ENCODE measurements around the gene TEX2. TPM values are rescaled to one million over a fixed set of nuclear protein-coding genes. Genes with fewer than 3 reads are reported as not detected.

TEX2 gene
- total RNA-seq, 4 donors from 2014 or later, result 12.3 to 137 (median 30.3) TPM

- TF ChIP-seq CTCF (IDR thresholded peaks at IDR 0.05) (peak in 2 of 5 experiments; percentile 17 to 24), POLR2A (IDR thresholded peaks at IDR 0.05) (no peak)
- intact Hi-C loops (cut with DNase I; ENCODE audit: low total_unique reads), result no loop called here
- in situ Hi-C loops (cut with MboI; ENCODE audit: low pct_ligation_motif_present in 1 of 4, low pct_unique_long_range_greater_than_20kb in 1 of 4, low sequenced_read_pairs in 3 of 4), result no loop called here
Observed at GRCh38 chr17:64236827-64237403, 26.1 kb downstream of the TEX2 start.

DNA sequence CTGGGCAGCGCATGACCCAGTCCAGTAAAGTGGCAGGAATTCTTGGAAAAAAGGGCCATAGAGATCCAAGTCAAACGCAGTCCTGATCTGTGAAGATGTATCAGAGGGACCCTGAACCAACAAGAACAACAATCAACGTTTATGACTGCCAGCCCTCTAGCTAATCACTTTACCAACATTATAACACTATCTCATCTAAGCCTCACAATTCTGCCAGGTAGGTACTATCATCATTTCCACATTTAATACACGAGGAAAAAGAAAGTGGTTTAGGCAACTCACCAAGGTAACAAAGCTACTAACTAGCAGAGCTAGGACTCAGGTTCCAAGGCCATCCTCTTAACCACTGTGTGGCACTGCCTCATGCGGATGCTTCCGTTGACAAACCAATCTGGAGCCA, 28.1 kb downstream of the TEX2 start:
- intact Hi-C loops (cut with DNase I; ENCODE audit: low total_unique reads), result no loop called here
- no peak for TF ChIP-seq POLR2AphosphoS5 (IDR thresholded peaks at IDR 0.05)
- no peak for TF ChIP-seq CTCF (IDR thresholded peaks at IDR 0.05)
- no peak for TF ChIP-seq POLR2A (IDR thresholded peaks at IDR 0.05)
- no peak for TF ChIP-seq EP300 (IDR thresholded peaks at IDR 0.05; ENCODE audit: low read depth)
- H3K9me3 ChIP-seq, result no peaks in the 10 kb centered on the region
- H3K36me3 ChIP-seq, result no peaks in the 10 kb centered on the region
- in situ Hi-C loops (cut with MboI; ENCODE audit: low pct_ligation_motif_present in 1 of 4, low pct_unique_long_range_greater_than_20kb in 1 of 4, low sequenced_read_pairs in 3 of 4), result no loop called here
- H3K4me1 ChIP-seq, result peaks cover under 1 to 8% (median 6%) of the 10 kb centered on the region in 4 donors
- no peaks in the 10 kb centered on the region for H3K27me3 ChIP-seq
- 84% methylated on average over 4 to 6 of the region's 6 CpGs for WGBS, 2 donors (ENCODE audit: low coverage in 1 of 2)
- H3K4me3 ChIP-seq, result no peak overlapping the region
- no peak overlapping the region for H3K27ac ChIP-seq
- DNase-seq, result no peak

More at GRCh38 chr17:64236827-64237403, 26.1 kb downstream of the TEX2 start:
- H3K27ac ChIP-seq, result no peak overlapping the region
- no peak overlapping the region for H3K4me3 ChIP-seq
- H3K27me3 ChIP-seq, result no peaks in the 10 kb centered on the region
- peaks cover 0 to 20% (median 17%) of the 10 kb centered on the region in 4 donors for H3K4me1 ChIP-seq
- DNase-seq, result no peak
- H3K36me3 ChIP-seq, result no peaks in the 10 kb centered on the region
- H3K9me3 ChIP-seq, result no peaks in the 10 kb centered on the region
- 83 to 85% methylated on average over 7 to 9 of the region's 9 CpGs for WGBS, 2 donors (ENCODE audit: low coverage in 1 of 2)

- 95% methylated on average over 2 of the region's 2 CpGs; no CpG with 5 or more reads in 1 of the 2 donors for WGBS, 2 donors (ENCODE audit: low coverage in 1 of 2)
- H3K4me3 ChIP-seq, result no peak overlapping the region
- no peaks in the 10 kb centered on the region for H3K36me3 ChIP-seq
- in situ Hi-C loops (cut with MboI; ENCODE audit: low pct_ligation_motif_present in 1 of 4, low pct_unique_long_range_greater_than_20kb in 1 of 4, low sequenced_read_pairs in 3 of 4) (no loop called here), intact Hi-C loops (cut with DNase I; ENCODE audit: low total_unique reads) (no loop called here)
- H3K27ac ChIP-seq, result no peak overlapping the region
- no peaks in the 10 kb centered on the region for H3K9me3 ChIP-seq
- H3K4me1 ChIP-seq, result peaks cover 0 to 7% (median 5%) of the 10 kb centered on the region in 4 donors
- TF ChIP-seq EP300 (IDR thresholded peaks at IDR 0.05; ENCODE audit: low read depth) (no peak), POLR2AphosphoS5 (IDR thresholded peaks at IDR 0.05) (no peak), POLR2A (IDR thresholded peaks at IDR 0.05) (no peak), CTCF (IDR thresholded peaks at IDR 0.05) (no peak)
- no peaks in the 10 kb centered on the region for H3K27me3 ChIP-seq
- DNase-seq, result no peak
Observed at GRCh38 chr17:64232466-64233262, 30.4 kb downstream of the TEX2 start.

DNA sequence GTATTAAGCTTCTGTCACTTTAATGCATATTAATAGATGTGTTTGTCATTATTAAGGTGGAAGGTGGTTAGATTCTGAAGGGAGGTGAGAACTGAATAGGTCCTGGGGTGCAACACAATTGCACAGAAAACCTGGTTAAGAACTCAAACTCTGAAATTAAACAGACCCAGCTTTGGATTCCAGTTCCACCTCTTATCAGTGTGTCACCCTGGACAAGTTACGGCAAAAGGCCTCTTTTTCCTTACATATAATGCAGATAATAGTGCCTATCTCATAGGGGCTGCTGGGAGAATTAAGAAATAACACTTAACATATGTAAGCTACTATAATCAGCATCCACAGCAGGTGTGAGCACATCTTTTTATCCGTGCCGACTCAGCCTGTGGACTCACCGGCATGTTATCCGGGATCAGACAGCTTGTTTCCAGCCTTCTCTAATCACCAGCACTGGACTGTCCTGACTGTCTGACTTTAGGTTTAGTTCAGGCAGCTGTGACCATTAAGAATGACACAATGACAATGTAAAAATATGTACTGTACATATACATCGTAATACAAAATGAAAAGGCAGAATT, 31.4 kb downstream of the TEX2 start:
- H3K4me3 ChIP-seq, result no peak overlapping the region
- H3K4me1 ChIP-seq, result peaks cover 0 to 7% (median 5%) of the 10 kb centered on the region in 4 donors
- no peaks in the 10 kb centered on the region for H3K36me3 ChIP-seq
- in situ Hi-C loops (cut with MboI; ENCODE audit: low pct_ligation_motif_present in 1 of 4, low pct_unique_long_range_greater_than_20kb in 1 of 4, low sequenced_read_pairs in 3 of 4), result no loop called here
- no peaks in the 10 kb centered on the region for H3K9me3 ChIP-seq
- intact Hi-C loops (cut with DNase I; ENCODE audit: low total_unique reads), result no loop called here
- TF ChIP-seq POLR2A (IDR thresholded peaks at IDR 0.05) (no peak), EP300 (IDR thresholded peaks at IDR 0.05; ENCODE audit: low read depth) (no peak), POLR2AphosphoS5 (IDR thresholded peaks at IDR 0.05) (no peak), CTCF (IDR thresholded peaks at IDR 0.05) (no peak)
- no peaks in the 10 kb centered on the region for H3K27me3 ChIP-seq
- 94 to 100% methylated on average over 3 to 6 of the region's 6 CpGs for WGBS, 2 donors (ENCODE audit: low coverage in 1 of 2)
- peak overlapping the region in 2 of 4 donors; percentile 45 to 52 for H3K27ac ChIP-seq
- no peak for DNase-seq

Measured in transverse colon (tissue), 4 donors.